GM19463 (cell line): ENCODE results near the gene SEPSECS.

ENCODE experiments used
- ATAC-seq: cut with Tn5 transposase; IDR thresholded peaks from one replicate; pipeline ENCODE4 v1.9.1; 2021; ENCODE audit warnings: mild to moderate bottlenecking, moderate library complexity; ENCODE audit not compliant: unreplicated experiment

The SEPSECS gene

DNA sequence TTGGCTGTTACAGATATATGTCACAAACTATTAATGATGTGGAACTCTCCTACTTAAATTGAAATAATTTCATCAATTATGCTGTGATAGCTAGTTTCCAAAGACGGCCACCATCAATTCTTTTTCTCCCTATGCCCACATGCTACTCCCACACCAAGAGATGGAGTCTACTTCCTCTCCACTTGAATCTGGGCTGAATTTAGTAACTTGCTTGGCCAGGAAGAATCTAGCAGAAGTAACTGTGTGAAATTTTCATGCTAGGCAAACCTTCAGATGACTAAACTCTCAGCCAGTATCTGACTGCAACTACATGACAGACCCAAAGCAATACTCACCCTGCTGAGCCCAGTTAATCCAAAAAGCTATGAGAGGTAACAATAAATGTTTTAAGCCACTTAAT is 3.2 kb downstream of the SEPSECS start:
- no peak for ATAC-seq

DNA sequence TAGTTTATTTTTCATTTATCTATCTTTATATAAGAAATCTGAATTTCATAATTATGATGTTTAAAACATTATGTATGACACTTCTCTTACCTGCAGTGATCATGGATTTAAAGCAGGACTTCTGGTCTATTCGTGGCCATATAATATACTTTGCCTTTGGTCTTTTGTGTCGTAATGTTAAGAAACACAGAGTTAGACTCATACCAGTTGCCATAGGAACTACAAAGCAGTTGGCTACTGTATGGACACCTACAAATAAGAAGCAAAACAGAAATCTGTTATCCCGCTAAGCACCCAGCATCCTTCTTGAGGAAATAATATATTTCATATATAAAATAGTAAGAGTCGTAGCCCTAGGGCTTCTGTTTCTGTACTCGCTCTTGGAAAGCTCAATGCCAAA is 4.3 kb downstream of the SEPSECS start:
- ATAC-seq: no peak

DNA sequence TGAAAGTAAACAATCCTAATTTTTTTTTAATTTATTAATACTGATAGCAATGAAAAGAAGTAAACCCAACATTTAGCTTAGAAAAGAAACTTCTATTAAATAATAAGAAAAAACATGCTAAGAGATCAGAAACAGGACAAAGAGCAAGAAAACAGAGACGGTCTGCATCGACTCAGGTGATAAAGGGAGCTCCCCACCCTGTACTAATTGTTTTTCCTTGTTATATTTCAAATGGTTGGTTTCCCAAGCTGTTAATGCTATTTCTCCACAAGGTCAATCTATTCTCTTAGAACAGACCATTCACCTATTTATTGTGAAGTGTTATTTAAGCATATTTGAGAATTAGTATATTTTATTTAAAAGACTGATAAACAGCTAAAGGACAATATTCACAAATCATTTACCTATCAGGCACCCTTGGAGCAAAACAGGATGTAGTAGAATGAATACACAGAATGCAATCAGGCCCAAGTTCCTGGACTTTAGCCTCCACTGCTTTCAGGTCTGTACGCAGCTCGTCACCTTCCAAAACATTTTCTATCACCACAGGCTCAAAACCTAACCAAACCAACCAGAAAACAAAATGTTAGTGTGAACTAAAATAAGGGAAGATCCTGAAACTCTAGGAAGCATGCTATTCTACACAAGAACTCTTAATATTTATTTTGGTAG is 5.5 kb downstream of the SEPSECS start:
- ATAC-seq: no peak

DNA sequence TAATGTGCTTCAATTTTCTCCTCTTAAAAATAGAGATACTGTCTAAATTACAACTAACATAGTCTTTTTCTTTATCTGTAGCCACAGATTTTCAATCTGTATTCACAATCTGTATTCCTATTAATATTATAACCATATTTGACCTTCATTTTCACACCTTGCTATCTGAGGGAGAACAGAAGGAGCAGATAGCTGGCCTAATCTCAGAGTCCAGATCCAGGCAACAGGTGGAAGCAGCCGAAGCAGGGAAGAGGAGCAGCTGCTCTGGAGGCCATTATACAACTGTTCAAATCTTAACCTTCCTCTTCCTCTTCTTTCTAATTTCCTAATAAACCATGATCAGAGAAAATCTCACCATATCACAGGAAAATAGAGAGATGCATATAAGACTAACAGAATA is 14.2 kb downstream of the SEPSECS start:
- ATAC-seq: no peak

DNA sequence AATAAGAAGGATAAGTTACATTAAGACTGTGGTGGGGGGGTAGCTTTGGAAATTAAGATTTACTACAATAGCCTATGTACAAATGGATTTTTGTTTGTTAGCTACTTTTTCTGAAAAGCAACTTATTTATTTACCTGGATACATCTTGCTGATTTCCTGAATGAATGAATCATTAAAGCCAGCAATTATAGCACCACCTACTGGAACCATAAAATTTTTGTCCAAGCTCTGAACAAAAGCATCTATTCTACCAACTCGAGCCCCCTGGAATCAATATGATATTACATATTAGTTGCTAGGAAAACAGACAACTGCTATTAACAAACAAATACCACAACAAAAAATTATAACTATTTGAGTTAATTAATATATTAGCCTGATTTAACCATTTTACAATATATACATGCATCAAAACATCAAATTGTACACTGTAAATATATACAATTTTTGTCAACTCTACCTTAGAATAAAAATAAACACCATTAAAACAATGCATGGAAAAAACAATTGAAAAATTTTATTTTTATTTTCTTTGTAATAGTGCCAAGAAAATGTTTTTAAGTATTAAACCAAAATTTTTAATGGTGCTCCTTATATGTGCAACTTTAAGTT is 15.3 kb downstream of the SEPSECS start:
- ATAC-seq: no peak

DNA sequence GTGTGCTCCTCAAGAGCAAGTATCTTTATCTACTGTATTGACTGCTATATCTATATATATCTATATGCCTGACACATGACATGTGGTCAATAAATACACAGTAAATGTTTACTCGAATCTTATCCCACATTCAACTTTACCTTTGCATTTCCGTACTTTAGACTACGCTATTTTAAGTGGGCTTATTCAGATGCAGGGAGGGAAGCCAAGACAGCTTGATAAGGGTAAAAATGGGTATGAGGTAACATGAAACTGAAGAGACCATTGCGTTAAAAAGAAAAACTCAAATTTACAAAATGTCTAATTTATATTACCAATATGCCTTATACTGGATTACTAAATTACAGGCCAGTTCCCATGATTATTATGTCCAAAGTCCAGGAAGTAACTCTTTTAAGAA is 17.8 kb downstream of the SEPSECS start:
- no peak for ATAC-seq

DNA sequence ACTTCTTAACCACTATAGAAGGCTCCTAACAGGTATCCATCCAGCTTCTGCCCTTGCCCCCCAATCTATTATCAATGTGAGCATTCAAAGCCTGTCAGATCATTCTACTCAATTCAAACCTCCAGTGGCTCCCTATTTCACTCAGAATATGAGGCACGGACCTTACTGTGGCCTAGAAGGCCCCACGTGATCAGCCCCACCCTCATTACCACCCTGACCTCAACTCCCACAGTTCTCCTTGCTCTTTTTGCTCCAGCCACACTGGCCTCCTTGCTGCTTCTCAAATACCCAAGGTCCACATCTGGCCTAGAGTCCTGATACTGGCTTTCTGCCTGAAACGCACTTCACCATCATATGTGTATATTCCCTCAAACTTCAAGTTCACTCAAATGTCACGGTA is 18.7 kb downstream of the SEPSECS start:
- no peak for ATAC-seq

DNA sequence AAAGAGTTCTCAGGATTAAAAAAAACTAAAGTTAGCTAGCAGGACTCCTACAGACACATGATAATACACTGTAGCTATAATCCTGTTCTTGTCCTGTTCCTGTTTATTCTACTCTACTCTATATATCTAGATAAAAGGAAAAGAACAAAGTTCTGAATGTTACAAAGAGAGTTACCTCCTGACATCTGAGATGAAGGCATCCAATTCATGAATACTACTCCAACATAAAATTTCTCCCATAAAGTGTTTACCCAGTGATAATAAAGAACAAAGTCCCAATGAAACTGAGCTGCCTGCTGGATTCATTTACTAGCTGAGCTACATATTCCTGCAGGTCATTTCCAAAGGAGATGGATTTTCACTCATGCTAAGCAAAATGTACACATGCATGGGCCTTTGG is 27.1 kb downstream of the SEPSECS start:
- ATAC-seq: no peak

DNA sequence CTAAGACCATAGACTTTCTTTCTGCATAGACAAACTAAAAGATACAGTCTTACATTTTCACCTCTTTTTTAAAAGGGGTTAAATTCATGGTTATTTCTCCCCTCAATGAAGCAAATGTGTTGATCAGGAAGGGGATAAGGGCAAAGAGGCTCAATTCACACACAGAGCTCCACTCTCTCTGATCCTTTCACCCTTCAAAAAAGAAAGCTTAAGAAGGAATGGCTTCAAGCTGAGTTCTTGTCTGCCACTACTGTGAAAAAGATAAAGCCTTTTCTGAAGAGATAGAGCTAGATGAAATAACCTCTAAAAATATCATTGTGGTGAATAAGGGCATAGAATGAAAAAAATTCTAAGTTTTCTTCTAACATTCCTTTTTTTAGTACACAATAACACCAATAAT is 28.3 kb downstream of the SEPSECS start:
- ATAC-seq: no peak

DNA sequence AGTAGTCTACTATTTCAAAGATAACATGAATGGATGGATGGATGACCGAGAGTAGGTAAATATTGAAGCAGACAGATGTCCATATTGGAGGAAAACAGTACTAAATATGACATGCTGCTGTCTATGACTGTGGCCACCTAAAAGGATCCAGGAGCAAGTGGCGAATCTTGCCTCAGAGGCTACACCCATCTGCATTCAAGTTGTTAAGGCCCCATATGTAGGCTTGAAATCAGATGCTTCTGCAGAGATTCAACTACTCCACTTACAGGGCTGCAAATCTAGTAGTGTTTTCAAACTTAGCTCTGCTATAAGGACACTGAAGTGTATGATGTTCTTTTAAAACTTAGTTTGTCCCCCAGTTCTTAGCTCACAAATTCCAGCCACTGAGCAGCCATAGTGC is 28.9 kb downstream of the SEPSECS start:
- ATAC-seq: no peak

DNA sequence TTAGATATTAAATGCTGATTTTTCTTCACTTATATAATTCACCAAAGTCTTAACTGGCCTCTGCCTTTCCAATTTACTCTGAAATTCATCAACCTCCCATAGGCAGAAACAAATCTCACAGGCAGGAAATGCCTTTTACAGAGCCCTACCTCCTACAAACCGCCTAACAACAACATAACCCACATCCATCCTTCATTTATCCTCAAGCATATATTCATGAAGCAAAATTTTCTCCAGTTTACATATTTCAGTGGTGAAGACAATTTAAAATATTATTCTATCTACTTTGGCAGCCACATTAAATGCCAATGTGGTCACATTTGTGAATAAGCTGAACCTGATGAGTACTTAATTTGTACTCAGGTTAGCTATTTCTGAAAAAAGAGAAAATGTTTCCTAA is 30.3 kb downstream of the SEPSECS start:
- no peak for ATAC-seq

DNA sequence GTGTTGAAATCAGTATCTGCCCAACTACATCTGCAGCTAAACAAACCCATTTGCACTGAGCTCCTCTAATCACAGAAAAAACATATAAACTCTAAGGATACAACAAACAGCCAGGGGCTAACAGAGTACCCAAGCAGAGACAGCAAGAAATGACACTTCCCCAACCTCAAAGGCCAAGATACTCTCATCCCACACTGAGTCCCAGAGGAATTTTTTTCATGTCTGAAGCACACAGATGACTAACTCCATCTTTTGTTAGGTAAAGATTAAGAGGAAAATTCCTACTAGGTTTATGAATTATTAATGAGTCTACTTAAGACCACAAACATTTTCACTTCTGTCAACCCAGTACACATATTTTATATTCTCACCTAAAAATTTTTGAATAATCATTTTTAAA is 31.6 kb downstream of the SEPSECS start:
- peak; percentile 61 for ATAC-seq

DNA sequence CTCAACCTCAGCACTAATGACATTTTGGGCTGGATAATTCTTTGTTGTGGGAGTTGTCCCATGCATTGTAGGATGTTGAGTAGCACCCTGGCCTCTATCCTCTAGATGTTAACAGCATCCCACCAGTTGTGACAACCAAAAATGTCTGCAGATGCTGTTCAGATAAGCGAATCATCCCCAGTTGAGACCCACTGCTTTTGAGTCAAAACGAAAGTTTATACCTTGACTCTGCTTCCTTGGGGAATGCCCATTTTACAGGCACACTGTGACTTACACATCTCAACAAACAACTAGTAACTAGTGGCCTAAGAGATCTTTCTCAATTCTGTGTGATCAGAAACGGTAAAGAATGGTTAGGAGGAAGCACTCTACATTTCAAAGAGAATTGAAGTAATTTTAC is 37.0 kb downstream of the SEPSECS start:
- peak; percentile 99 for ATAC-seq

DNA sequence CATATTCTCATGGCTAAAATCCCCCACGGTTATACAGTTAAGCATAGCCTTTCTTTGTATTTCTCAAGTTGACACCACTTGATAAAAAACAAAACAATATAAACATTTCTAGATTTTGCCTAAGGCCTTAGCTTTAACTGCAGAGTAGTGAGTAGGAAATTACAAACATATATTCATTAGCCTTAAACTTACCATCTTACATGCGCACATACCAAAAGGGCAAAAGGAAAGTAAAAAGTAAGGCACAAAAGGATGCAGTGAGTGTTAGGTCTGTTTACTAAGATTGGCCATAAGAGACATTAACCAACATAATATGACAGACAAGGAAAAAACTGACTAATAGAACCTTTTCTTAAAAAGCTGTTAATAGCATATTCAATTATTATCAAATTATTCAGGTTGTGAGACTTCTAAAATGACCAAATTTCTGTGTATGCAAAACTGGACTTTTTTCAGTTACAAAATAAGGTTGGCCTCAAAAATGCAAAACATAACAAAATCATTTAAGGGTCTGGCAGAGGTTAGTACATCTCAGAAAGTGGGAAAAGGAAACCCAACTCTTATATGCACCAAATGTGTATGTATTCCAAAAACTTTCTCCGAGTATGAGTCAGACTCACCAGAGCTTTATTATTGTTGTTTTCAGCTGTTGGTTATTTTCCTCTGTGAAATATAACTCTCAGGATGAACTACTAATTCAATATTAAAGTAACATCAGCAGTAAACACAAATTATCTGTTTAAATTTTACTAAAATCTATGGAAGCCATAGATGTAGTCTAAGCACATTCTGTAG is 39.9 kb downstream of the SEPSECS start:
- no peak for ATAC-seq

DNA sequence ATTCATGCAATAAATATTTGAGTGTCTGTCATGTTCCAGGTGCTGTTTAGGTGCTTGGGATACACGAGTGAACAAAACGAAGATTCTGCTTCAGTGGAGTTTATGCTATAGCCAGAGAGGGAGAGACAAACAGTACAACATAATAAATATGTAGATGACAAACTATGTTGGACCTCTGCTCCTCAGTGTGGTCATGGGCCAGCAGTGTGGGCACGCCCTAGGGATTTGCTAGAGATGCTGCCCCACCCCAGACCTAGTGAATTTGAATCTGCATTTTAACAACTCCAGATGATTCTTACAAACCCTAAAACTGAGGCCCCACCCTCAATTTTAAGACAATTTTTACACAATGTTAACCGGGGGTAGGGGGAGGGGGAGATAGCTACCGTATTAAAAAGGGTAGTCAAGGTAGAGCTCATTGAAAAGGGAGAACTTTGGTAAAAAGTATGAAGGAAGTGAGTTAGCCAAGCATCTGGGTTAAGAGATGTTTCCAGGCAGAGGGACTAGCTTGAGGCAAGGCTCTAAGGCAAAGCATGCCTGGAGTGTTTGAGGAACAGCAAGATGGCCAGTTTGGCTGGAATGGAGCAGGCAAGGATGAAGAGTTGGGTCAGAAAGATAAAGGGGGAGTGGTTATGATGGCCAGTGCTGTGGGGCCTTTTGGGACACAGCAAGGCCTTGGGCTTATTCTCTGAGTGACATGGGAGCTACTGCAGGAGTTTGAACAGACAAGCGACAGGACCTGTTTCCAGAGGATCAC is 42.4 kb downstream of the SEPSECS start:
- no peak for ATAC-seq

DNA sequence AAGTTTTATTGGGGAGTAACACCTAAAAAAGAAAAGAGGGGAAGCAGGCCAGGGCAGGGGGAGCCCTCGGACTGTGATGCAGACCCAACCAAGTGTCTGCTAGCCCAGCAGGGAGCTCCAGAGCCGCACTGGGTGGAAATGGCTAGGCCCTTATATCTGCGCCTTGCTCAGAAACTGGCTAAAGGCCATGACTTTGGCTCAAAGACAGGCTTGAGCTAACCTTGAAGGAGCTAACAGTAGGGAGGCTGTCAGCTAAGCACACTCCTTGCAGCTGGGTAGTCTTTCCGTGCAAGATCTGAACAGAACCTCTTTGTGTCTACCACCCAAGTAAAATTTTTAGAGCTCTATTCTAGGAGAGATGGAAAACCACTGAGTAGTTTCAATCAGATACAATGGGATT is 43.0 kb downstream of the SEPSECS start:
- no peak for ATAC-seq

DNA sequence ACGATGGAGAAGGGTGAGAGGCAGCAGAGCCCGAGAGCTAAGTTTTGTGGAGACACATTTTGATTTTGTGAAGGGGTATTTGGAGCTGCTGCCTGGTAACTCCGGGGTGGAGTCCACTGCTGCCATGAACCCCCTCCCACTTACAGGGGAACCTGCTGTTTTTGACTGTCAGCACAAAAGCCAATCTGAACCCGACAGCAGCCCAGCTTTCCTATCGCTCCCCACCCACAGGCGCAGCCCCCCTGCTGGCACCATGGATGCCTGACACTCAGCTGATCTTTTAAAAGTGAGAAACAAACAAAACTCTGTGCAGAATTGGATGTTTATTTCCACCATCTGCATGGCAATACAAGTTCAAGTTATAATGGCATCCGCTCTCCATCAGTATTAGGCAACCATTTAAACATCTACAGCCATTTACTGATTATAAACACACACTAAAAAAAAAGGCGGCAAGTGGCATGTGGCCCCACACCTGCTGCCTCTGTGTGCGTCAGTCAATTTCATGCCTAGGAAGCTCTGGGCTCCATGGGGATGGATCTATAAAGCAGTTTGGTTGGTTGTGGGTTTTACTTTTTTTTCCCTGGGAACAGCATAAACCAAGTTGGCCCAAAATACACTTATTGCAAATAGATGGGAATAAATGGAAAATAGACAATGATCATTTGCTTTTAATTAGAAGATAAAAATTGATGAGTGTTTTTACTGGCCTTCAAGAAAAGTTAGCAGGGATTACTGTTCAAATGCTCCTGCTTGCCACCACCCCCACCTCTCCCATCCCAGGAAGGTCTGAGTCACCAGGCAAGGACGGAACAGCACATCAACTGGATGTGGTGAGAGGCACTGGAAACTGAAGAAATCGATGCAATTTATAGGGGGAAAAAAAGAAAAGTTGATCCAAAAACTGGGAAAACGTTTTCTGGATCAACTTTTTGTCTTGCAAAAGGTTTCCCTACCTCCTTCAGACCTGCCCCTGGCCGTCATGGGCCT is 46.0 kb downstream of the SEPSECS start:
- ATAC-seq: no peak

DNA sequence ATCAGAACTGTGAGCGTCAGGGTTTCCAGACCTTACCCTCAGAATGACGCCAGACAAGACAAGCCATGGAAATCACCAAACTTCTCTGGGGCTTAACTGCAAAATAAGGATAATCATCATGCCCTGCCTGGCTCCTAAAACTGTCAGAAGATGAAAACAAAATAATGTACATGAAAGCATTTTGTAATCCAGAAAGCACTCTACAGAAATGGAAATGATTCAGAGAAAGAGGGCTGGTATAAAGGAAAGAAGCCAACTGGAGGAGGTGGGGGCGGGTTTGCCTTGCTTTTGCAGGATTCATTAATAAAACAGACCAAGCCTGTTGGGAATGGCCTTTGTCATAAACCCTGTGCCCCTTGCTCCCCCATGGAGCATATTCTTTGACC is 47.3 kb downstream of the SEPSECS start:
- no peak for ATAC-seq

DNA sequence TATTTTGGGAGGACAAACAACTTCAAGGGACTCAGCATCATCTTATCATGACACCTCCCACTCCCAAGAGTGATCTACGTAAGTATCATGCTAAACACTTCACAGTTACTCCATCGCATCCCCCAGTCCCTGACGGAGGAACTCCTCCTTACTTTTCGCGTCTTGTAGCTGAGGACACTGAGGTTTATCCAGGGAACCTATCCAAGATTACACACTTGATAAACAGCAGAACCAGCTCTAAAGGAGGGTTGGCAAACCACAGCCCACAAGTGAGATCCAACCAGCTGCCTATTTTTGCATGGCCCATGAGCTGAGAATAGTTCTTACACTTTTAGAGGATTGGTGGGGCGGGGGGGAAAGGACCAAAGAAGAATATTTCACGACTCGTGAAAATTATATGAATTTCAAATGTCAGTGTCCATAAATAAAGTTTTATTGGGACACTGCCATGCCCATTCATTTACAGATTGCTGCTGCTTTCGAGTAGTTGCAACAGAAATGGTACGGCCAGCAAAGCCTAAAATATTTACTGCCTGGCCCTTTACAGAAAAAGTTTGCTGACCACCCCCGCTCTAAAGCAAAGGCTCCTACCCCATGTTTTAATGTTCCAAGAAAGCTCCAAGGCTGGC is 47.8 kb downstream of the SEPSECS start:
- no peak for ATAC-seq

DNA sequence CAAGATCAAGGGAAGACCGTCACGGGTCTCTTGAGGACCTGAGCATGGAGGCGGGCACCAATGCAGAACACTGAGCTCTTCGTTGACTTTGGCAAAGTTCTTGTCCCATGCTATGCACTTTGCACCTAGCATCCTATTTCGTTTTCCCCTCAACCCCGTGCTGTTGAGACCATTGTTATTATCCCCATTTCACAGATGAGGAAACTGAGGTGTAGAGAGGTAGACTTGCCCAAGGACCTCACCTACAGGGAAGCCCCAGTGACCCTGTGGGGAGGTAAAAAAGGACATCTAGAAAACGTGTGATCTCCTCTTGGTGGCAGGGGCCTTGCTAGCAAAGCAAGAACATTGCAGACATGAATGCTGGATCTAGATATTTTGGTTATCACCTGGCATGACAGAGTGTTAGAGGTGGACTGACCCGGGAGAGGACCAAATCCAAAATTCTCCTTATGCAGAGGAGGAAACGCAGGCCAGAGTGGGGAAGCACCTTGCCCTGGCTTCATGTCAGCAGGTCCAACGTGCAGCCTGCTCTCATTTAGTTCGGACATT is 48.5 kb downstream of the SEPSECS start:
- ATAC-seq: no peak
